Neuron (in vitro differentiated cells): ENCODE results near the gene KANK4.

Source experiments
- H2AFZ ChIP-seq: one replicate; pipeline ENCODE4 v1.6.1; 2013; ENCODE audit warnings: low read depth, mild to moderate bottlenecking, inconsistent platforms, low read length, moderate library complexity
- H3K27me3 ChIP-seq: one replicate; pipeline ENCODE4 v1.6.1; 2013; ENCODE audit warnings: low read length; ENCODE audit not compliant: insufficient read depth
- H3K36me3 ChIP-seq: one replicate; pipeline ENCODE4 v1.6.1; 2013; ENCODE audit warnings: low read length; ENCODE audit not compliant: insufficient read depth
- H3K4me1 ChIP-seq: one replicate; pipeline ENCODE4 v1.6.1; 2013; ENCODE audit warnings: low read length; ENCODE audit not compliant: insufficient read depth
- H3K4me3 ChIP-seq: 2 replicates; pipeline ENCODE4 v1.5.1; 2013; ENCODE audit warnings: mild to moderate bottlenecking, low read length, moderate library complexity
- H3K9me3 ChIP-seq: one replicate; pipeline ENCODE4 v1.6.1; 2013; ENCODE audit warnings: low read length

KANK4 gene

DNA sequence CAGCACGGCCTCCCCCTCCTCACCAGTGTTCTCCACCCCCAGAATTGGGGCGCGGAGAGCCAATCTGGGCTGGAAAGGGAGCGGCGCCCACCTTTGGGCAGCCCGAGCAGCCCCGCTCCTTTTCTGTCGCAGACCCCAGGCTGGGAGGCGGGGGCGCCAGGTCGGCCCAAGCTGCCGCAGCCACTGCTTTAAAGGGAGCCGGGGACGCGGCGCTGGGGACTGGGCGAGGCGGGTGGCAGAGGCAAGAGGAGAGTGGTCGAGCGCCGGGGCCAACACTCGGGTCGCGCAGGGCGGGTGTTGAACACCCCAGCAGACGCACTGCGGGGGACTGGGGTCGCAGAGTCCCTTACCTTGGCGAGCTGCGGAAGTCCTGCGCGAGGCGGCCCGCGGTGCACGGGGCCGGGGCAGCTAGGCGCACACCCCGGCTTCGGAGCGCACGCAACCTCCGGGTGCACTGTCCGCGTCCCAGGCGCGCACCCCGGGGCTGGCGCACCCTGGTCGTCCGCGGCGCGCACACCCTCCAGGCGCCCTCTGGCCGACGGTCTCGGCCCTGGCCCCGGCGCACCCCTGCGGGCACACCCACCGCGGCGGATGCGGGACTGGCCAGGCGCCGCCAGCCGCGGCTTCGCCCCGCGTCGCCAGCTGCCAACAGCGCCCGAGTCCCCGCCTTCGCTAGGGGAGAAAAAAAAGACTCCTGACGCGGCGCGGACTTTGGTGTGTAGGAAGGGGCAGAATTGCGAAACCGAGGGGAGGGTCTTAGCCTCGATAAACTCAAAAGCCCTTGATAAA is at the start of gene KANK4:
Gene KANK4 (minus strand): TSS at position 679 of the 789 bp plus-strand sequence. CDS start 37,870 bp downstream, outside the sequence.
- Histone ChIP-seq H3K4me1 (peaks cover 5% of the 10 kb centered on the region), H3K36me3 (no peaks in the 10 kb centered on the region), H2AFZ (peak within 1 kb of the TSS; percentile 69), H3K27me3 (peaks cover 55% of the 10 kb centered on the region), H3K4me3 (peak within 1 kb of the TSS; percentile 14), H3K9me3 (peaks cover 2% of the 10 kb centered on the region)

DNA sequence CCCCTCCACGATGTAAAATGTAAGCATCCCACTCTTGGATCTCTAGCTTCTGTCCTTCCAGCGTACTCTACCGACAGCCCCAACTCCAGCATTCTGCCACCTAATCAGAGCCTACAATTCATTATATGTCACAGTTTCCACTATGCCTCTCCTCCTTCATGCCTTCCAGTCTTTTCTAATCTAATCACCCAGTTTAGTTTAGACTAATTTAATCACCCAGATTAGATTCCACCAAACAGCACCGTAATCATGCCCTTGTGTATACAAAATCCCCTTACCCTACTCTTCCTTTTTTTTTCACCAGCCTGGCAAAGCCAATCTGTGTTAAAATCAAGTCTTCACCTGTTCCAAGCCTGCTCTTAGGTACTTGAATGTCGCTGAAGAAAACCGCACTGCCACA is 49.8 kb upstream of the KANK4 start:
- H3K4me1 ChIP-seq: no peaks in the 10 kb centered on the region
- no peak overlapping the region for H3K4me3 ChIP-seq
- no peaks in the 10 kb centered on the region for H3K27me3 ChIP-seq
- H3K36me3 ChIP-seq: no peaks in the 10 kb centered on the region
- peaks cover 4% of the 10 kb centered on the region for H3K9me3 ChIP-seq
- H2AFZ ChIP-seq: no peak overlapping the region

DNA sequence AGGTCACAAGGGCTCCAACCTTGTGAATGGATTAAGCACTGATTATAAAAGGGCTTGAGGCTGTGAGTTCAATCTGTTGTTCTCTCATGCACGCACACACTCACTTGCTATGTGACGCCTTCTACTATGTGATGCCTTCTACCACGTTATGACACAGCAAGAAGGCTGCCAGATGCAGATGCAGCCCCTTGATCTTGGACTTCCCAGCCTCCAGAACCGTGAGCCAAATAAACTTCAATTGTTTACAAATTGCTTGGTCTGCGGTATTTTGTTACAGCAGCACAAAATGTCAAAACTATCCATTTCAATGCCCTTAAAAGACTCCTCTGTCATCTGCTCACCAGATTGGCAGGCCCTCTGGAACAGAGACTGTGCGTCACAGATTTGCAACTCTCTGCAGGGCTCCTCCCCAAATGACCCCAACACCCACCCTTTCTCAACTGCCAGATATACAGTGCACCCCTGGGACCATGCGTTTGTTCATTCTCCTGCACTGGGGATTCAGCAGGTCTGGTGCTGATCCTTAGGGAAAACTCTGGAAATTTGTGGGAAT is 47.8 kb upstream of the KANK4 start:
- Histone ChIP-seq H2AFZ (no peak overlapping the region), H3K4me1 (no peaks in the 10 kb centered on the region), H3K27me3 (no peaks in the 10 kb centered on the region), H3K4me3 (no peak overlapping the region), H3K9me3 (peaks cover 4% of the 10 kb centered on the region), H3K36me3 (no peaks in the 10 kb centered on the region)

DNA sequence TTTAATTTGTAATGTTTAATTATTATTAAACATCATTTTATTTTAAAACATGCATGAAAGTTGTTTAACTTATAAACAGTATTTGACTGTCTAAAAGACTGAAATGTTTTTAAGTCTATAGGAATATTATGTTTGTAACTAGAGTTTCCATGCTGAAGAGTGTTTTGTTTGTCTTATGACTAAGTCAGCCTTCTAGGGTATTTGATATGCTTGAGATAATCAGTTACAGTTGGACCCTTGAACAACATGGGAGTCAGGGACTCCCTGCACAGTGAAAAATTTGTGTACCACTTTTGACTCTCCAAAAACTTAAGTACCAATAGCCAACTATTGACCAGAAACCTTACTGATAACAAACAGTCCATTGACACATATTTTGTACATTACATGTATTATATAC is 45.5 kb upstream of the KANK4 start:
- Histone ChIP-seq H3K27me3 (no peaks in the 10 kb centered on the region), H3K4me3 (no peak overlapping the region), H3K9me3 (peaks cover 4% of the 10 kb centered on the region), H2AFZ (no peak overlapping the region), H3K36me3 (no peaks in the 10 kb centered on the region), H3K4me1 (no peaks in the 10 kb centered on the region)

DNA sequence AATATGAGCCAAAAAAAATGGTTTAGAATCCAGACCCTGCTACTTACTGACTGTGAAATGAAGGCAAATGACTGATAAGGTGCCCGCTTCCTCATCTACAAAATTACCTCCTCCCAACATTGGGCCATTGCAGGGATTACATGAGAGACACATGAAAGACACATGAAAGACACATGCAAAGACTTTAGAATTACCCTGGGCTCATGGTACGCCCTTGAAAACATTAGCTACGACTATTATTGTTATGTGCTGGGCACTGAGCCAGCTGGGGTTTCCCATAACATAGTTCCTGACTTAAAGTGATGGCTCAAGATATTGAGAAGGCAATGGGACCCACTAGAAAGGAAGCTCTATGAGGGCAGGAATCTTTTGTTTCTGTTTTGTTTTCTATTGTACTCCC is 43.7 kb upstream of the KANK4 start:
- H3K27me3 ChIP-seq: no peaks in the 10 kb centered on the region
- H3K9me3 ChIP-seq: peaks cover 4% of the 10 kb centered on the region
- H3K36me3 ChIP-seq: no peaks in the 10 kb centered on the region
- no peak overlapping the region for H3K4me3 ChIP-seq
- no peak overlapping the region for H2AFZ ChIP-seq
- no peaks in the 10 kb centered on the region for H3K4me1 ChIP-seq

DNA sequence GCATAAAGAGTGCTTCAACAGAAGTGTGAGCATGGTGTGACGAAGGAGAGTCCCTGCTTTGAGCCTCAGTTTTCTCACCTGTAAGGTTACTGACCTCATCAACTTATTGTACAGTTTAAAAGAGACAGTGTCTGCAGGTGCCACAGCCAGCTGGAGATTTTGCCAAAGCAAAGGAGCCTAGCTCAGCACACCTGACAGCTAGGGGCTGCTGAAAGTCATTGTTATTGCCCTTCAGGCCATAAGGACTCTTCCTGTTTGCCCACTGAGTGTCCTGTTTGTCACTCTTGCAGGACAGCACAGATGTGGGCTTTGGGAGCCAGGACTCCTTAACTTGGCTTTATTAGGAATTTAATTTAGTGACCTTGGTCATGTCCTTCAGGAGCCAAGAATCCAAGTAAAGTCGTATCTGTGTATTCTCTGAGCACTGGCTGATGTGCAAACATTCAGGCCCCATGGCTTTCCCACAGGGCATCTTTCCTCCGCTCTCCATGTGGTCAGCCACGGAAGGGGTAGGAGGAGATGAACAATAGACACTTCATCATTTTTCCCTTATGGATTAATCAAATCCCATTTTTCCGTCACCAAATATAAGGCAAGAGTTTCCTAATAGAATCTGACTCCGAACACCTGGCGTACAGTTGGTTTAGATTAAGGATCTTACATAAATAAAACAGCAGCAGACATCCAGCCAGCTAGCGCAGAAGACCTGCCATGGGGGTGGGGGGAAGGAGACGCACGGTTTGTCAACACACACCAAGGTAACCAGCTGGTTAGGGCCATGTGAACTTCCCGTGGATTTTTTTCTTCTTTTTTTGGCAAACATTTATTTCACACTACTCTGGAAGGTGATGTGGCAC is 43.1 kb upstream of the KANK4 start:
- H3K9me3 ChIP-seq: peaks cover 4% of the 10 kb centered on the region
- H3K27me3 ChIP-seq: no peaks in the 10 kb centered on the region
- H2AFZ ChIP-seq: no peak overlapping the region
- no peaks in the 10 kb centered on the region for H3K4me1 ChIP-seq
- no peaks in the 10 kb centered on the region for H3K36me3 ChIP-seq
- no peak overlapping the region for H3K4me3 ChIP-seq

DNA sequence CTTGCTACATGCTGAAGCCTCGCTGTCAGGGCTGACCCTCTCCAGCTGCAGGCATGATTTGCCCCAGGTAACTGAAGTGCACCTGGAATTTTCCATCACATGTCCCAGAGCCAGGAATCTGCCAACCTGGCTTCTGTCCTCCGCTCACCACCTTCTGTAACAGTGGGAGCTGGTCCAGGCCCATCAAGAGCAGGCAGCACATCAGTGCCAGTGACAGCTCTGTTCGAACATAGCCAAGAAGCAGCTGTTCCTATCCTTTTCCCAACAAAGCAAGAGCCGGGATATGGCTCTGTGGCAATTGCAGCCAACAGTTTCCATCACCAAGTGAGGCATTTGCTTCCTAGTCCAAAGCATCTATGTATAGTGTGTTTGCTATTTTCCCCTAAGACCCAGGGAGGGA is 42.2 kb upstream of the KANK4 start:
- H3K27me3 ChIP-seq: no peaks in the 10 kb centered on the region
- no peak overlapping the region for H3K4me3 ChIP-seq
- no peaks in the 10 kb centered on the region for H3K36me3 ChIP-seq
- no peaks in the 10 kb centered on the region for H3K4me1 ChIP-seq
- H2AFZ ChIP-seq: no peak overlapping the region
- no peaks in the 10 kb centered on the region for H3K9me3 ChIP-seq

DNA sequence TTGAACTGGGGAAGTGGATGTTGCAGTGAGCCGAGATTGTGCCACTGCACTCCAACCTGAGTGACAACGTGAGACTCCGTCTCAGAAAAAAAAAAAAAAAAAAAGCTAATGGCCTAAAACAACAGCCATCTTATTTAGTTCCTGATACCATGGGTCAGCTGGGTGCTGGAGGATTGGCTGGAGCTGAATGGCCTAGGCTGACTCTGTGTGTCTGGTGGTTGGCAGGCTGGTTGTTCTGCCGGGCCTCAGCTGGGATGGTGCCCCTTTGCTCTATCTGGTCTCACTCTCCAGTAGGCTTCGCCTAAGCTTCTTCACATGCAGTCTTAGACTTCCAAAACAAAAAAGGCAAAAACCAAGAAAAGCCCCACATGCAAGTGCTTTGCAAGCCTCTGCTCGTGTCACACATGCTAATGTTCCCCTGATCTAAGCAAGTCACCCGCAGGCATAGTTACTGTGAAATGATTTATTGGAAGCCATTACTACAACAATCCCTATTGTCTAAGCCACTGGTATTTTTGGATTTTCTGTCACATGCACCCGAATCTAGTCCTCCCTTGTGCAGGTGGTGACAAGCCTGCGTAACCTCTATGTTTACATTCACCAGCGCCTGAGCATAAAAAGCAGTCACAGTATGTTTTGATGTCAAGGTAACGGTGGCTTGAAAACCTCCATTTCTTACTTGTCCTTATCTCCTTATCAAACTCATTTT is 39.6 kb upstream of the KANK4 start:
- no peaks in the 10 kb centered on the region for H3K27me3 ChIP-seq
- H3K4me1 ChIP-seq: no peaks in the 10 kb centered on the region
- H3K9me3 ChIP-seq: no peaks in the 10 kb centered on the region
- H2AFZ ChIP-seq: no peak overlapping the region
- H3K4me3 ChIP-seq: no peak overlapping the region
- H3K36me3 ChIP-seq: no peaks in the 10 kb centered on the region

DNA sequence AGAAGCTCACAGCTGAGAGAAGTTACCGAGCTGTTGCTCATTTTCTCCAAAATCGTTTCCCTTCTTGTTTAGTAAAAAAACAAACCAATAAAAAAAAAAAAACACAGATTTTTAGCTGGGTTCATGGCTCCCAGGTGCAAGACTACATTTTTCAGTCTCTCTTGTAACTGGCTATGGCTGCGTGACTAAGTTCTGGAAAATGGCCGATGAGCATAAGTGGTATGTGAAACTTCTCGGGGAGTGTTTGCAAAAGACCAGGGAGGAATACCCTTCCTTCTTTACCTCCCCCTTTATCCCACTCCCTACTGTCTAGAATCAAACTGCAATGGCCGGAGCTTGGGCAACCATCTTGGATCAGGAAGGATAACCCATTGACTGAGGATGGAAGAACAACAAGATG is 38.7 kb upstream of the KANK4 start:
- Histone ChIP-seq H3K27me3 (no peaks in the 10 kb centered on the region), H3K4me1 (no peaks in the 10 kb centered on the region), H3K4me3 (no peak overlapping the region), H2AFZ (no peak overlapping the region), H3K36me3 (no peaks in the 10 kb centered on the region), H3K9me3 (no peaks in the 10 kb centered on the region)

DNA sequence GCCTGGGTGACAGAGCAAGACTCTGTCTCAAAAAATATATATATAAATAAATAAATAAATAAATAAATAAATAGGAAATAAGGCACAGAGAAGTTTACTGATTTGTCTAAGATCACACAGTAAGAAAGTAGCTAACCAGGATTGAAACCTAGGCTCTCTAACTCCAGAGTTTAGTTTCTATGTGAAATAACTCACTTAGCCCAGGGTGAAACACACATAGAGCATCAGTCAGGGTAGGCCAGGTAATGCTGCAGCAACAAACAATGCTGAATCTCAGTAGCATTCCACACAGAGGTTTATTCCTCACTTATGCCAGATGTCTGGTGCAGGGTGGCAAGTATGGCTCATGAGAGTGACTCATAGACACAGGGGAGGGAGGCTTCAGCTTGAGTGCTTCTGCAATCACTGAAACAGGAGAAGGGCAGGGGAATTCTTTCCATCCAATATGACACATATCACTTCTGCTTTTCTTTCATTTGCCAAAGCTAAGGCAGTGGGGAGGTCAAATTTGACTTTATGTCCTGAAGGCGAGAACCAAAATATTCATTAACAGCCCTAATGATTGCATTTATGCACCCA is 37.1 kb upstream of the KANK4 start:
- H2AFZ ChIP-seq: no peak overlapping the region
- no peak overlapping the region for H3K4me3 ChIP-seq
- H3K27me3 ChIP-seq: no peaks in the 10 kb centered on the region
- no peaks in the 10 kb centered on the region for H3K9me3 ChIP-seq
- no peaks in the 10 kb centered on the region for H3K36me3 ChIP-seq
- no peaks in the 10 kb centered on the region for H3K4me1 ChIP-seq

DNA sequence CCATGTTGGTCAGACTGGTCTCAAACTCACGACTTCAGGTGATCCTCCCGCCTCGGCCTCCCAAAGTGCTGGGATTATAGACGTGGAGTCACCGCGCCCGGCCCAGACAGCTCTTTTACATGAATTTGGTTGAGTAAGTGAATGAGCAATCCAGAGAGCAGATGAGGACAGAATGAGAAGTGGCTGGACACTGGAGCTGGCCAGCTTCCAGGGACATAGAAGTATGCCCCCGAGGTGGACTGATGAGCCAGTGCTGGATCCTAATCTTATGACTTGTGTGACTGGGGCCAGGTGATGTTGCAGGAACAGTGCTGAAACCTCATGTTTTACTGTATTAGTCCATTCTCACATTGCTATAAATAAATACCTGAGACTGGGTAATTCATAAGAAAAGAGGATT is 35.9 kb upstream of the KANK4 start:
- no peaks in the 10 kb centered on the region for H3K27me3 ChIP-seq
- H3K9me3 ChIP-seq: no peaks in the 10 kb centered on the region
- no peaks in the 10 kb centered on the region for H3K36me3 ChIP-seq
- no peak overlapping the region for H2AFZ ChIP-seq
- no peaks in the 10 kb centered on the region for H3K4me1 ChIP-seq
- no peak overlapping the region for H3K4me3 ChIP-seq

DNA sequence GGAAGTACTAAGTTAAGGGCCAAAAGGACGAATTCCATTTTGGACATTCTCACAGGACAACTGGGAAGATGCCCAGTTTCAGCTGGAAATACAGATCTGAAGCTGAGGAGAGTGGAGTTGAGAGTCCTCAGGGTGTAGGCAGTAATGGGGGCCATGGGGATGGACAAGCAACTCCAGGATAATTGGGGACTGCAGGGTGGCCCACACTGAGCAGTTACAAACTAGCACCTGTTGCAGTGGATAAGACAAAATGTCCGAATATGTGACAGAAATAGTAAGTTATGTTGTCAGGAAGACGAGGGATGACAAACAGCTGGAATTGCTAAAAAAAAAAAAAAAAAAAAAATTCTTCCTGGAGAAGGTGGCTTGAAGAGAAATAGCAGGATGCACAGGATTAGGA is 34.6 kb upstream of the KANK4 start:
- H3K27me3 ChIP-seq: no peaks in the 10 kb centered on the region
- no peaks in the 10 kb centered on the region for H3K36me3 ChIP-seq
- no peak overlapping the region for H2AFZ ChIP-seq
- H3K4me1 ChIP-seq: no peaks in the 10 kb centered on the region
- H3K9me3 ChIP-seq: no peaks in the 10 kb centered on the region
- H3K4me3 ChIP-seq: no peak overlapping the region
